Hematopoietic multipotent progenitor cell treated with erythropoietin and hydrocortisone succinate and interleukin-3 and kit ligand, for 6 days (in vitro differentiated cells): Measurements from ENCODE around the gene CXCL3.

Source experiments
- DNase-seq: peaks from one replicate; pipeline ENCODE4 v3.0.0-alpha.2; 2015

The CXCL3 gene

DNA sequence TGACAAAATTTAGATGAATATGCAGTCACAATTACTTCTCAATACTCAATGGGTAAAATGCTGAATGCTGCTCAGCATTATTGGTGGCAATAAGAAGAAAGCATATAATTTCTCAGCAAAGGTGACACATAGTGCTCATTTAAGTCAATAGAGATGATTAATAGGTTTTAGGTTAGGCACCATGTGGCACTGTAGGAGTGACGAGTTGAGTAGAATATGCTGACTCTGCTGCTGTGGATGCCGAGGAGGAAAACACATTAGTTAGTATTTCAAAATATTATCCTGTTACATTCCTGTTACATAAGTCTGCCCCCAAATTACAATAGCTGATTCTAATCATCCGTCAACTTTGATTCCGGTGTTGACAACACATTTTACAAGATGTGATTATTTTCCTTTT, 26.4 kb downstream of the CXCL3 start:
- DNase-seq: no peak

DNA sequence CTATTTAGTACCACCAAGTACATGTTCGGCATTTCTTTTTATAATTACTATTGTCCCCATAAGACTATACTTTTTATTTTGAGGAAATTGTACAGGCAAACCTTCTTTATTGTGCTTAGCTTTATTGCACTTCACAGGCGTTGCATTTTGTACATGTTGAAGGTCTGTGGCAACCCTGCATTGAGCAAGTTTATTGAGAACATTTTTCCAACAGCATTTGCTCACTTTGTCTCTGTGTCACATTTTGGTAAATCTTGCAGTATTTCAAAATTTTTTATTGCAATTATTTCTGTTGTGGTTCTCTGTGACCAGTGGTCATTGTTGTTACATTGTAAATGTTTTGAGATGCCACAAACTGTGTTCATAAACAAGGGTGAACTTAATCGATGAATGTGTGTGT, 29.2 kb downstream of the CXCL3 start:
- DNase-seq: no peak

DNA sequence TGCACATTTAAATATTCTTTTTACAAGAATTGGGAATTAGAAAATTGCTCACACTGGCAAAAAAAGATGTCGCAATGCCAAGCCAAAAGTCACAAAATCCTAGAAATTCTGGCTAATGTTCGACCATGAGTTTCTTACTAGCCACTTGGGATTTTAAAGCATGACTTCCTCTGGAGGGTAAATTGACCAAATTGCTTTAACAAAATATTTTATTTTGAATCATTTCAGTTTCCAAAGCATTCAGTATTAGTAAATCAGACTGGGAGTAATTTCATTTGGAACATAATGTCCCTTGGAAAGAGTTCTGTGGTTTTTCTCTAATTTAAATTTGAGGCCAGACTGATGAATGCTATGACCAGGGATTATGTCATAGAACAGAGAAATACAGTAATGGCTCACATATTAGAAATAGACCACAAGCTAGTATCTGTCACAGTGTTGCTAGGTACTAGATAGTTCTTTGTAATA, 32.4 kb downstream of the CXCL3 start:
- no peak for DNase-seq

DNA sequence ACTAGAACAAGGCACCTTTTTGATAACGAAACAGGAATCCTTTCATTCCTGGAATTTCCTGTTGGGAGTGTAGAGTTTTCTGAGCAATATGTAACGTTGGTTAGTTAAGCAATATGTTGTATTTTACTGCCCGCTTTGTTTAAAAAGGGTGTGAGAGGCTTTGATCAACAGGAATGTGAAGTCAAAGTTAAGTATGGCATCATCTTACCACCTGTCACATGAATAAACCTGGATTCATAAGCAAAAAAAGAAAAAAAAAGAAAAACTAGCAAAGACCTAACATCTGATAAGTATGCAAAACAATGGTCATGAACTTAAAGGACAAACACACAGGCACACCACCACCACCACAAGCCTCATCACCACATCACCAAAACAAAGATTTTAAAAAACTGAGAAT, 33.0 kb downstream of the CXCL3 start:
- DNase-seq: no peak

DNA sequence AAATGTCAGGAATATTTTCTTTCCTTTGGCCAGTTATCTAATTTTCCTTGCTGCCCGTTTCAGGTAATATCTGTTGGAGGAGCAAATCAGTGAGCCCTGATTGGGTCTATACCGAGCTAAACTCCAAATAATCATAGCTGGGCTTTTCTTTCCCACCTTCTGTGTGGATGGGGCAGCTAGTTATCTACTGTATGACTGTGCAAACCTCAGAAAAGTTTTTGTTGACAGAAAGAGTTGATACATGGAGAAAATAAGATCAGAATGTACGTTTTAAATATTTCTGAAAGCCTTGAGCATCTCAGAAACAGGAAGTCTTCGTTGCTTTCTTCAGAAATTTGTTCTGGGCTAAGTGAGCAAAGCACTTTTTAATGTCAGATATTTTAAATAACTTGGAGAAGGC, 33.8 kb downstream of the CXCL3 start:
- DNase-seq: no peak

DNA sequence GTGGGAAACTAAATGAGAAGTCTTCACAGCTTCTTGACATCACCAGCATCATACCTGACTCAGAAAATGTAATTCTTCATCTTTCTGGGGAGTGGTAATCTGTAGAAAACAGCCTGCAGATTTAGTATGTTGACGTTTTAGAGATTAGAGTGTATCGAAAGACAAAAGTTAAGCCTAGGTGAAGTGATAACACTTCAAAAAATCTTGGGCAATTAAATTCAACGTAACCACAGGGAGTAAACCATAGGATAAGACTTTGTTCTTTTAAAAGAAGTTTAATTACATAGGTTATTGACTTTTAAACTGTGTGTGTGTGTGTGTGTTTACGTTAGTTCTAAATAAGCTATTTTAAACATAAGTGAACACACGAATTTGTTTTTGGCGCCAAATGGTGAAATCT, 38.2 kb downstream of the CXCL3 start:
- DNase-seq: no peak

DNA sequence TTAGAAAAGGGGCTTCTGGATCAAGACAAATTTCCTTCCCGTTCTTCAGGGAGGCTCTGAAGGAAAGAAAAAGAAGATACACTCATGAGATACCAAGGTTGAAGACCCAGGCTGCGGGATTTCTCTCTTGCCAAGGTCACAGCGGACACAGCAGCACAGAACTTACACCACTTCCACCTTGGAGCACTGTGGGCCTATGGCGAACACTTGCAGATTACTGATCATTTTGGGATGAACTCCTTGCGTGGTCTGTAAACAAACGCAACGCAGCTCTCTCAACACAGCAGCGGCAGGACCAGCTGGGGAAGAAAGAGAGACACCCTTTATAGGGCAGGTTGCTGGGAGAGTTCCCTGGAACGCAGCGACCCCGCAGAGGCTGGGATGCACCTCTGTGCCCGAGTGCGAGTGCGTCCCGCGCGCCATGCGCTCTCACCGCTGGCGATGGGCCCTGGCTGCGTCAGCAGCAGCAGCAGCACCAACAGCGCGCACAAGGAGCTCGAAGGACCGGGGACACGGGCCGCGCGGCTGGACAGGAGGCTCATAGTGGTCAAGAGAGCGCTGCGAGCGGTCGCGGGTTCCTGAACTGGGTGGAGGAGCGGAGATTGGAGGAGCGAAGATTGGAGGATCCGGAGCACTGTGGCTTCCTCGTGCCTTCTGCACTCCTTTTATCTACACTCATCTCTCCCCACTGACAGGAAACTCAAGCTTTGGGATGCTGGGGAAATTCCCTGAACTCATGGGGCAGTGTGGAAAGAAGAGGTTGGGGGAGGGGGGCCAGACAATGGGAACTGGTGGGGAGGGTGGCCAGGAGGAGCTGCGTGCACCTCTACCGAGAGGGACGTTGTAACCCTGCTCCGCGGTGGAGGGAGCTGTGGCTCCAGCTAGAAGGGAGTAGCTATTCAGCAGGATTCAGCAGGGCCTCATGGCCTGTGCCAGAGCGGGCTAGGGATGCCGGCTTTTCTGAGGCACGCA, 40.2 kb downstream of the CXCL3 start, which contains the start of gene CXCL5:
CXCL5 (minus strand) TSS at position 638 of the 972 bp plus-strand sequence; CDS start at position 542, 96 bp downstream.
- peak; percentile 29 for DNase-seq

DNA sequence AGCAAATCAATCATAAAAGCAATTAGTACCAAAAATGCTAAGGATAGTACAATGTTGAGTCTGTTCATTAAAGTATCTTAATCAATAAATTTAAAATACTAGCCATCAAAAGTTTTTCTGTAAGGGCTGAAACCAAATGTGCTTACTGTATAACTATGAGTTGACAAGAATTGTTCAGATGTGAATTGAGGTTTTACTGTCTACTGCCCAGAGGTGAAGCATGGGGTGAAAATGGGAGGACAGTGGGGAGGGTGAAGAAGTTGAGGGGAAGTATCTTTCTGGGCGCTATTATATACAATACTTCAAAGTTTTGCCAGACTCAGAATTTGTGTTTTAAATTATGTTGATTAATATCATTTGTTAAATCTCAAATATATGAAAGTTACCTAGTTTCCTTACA, 46.4 kb downstream of the CXCL3 start:
- no peak for DNase-seq

DNA sequence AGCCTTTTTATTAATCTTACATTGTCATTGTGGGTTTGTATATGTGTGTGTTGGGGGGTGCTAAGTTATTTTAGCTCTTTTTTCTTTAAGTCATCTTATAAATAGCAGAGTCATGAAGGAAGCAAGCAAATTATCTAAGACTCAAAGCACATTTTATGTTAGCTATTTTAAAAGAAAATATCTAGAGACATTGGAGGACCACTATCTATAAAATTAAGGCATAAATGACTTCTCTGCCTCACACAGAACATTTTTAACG, 46.8 kb downstream of the CXCL3 start:
- no peak for DNase-seq

DNA sequence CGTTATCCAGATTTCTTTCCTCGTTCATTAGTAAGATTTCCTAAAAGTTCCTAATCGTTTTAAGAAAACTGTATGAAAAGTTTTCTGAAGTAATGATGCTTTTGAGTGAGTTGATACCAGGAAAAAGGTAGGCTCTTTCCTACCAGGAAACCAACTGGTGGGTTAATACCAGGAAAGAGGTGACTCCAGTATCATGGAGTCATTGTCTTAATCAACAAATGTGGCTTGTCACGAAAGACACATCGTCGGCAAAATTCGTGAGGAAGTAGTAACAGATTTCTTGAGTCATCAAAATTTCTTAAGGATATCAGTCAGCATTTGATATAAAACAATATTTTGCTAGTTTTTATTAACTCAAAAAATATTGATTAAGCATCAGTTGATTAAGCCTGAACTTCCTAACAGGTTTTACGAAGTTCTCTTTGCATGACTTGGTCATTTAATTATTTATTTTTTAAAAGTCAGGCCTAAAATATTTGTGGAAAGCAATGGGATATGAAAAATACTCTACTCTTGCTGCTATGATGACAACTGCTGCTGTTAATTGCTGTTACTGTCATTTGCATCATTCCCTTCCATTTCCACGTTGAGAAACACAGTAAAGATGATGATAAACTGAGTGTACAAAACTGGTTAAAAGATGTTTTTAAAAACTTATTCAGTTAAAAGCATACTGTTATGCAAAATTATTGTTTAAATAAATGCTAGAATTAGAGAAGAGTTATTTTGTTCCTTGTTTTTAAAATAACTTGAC, 47.3 kb downstream of the CXCL3 start:
- no peak for DNase-seq

DNA sequence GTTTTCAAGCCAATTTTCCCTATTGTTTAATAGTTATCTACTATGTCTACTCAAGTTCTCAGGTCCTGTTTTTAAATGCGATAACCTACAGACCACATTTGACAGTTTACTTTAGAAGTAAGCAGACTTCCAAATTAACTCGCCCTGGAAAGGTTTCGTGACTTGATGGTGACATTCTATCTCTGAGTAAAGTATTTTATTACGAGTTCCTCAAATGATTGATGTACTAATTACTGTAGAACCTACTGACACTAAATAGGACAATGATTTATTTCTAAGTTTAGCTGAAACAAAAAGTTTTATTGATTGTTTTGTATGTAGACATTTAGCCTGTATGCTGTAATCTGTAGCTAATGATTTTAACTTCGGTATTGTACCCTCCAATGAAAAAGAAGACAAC, 48.6 kb downstream of the CXCL3 start:
- no peak for DNase-seq

DNA sequence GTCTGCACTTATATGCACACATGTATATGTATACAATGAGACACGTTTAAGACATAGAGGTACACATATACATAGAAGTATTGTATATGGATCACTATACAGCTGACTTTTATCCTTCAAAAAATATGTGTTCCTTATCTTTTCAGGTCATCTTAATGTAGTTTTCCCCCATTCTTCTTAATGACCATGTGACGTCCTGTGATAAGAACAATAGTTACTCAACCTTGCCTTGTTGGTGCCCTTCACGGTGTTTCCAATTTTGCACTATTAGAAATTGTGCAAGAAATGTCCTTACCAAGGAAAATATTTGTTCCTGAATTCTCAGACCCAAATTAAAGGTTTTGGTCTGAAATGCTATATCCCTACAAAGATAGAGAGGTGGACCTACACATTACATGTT, 49.5 kb downstream of the CXCL3 start:
- no peak for DNase-seq

DNA sequence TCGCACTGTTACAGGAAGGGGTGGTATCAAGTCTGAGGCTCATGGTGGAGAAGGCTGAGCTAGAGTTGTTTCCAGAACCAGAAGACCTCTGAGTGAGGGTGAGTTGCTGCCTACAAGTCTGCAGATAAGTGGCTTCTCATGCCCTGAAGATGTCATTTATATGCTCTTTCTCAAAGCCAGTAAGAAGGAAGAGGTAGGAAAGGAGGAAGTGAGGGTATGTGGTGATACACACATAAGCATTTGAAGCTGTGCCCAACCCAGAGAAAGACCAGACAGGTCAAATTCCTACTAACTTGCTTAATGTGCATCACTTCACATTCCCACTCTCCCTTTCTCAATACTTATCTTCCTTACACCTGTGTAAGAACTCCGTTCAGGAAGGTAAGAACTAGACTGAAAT, 50.4 kb downstream of the CXCL3 start, which contains the start of gene PPBP:
PPBP (minus strand) TSS at position 130 of the 400 bp plus-strand sequence; CDS start at position 43, 87 bp downstream.
- DNase-seq: peak; percentile 19
